B cell (primary cell): ENCODE results near the gene EPHA2.

Source experiments
- CTCF ChIP-seq: fragments of 200-600 bp; IDR thresholded peaks from one replicate; pipeline ENCODE4 v1.8.0; 2022; ENCODE audit warnings: antibody characterized with exemption, mild to moderate bottlenecking
- EZH2 ChIP-seq: IDR thresholded peaks from 2 replicates; pipeline ENCODE4 v1.6.1; 2012; ENCODE audit warnings: borderline replicate concordance, low read depth, mild to moderate bottlenecking, moderate library complexity, low read length; ENCODE audit not compliant: insufficient read depth, poor library complexity, severe bottlenecking

DNA sequence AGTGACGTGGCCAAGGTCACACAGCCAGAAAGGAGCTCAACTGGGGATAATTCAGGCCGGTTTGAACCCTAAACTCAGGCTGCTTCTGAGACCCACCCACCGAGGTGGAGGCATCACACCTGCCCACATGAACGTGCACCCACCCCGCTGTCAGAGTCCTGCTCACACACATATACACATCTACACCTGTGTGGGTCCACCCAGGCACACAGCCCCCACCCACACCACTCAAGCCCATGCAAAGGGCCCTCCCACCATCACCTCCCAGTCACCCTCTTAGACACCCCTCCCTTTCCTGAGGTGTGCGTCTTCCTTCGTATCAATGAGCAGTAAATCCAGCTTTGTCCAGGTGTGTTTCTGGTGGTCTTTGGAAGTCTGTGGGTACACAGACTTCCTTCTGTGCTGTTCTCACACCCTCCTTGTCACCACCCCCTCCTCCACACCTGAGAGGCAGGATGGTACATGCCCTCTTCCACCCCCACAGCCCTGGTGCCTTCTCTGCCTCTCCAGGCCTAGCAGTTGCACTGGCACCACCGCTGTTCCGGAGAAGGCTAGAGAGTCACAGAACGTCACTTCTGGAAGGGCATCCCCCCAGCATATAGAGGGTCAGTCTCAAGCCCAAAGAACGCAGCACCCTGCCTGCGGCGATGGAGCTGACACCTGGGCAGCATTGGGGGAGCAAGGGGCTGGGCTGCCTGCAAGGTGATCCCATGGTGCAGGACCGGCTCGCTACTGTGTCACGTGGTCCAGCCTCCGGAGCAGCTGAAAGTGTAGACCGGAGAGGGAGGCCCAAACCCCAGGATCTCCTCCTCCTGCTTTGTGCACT lies 63.6 kb downstream of the EPHA2 start:
- TF ChIP-seq CTCF (no peak), EZH2 (no peak)
